KOPT-K1 (cell line): ENCODE results near the gene DMD.
"Not testable (repeated sequence)": the region's sequence is repeated elsewhere in the genome, so short reads cannot be mapped to it uniquely, and the experiment has no call there.

ENCODE experiments used
- H3K27ac ChIP-seq: fragments of 200-600 bp; sonication (generic); 2 replicates; pipeline ENCODE4 v1.5.1; 2016; ENCODE audit warnings: antibody characterized with exemption, mild to moderate bottlenecking, low read depth, low read length; ENCODE audit not compliant: poor library complexity, severe bottlenecking
- H3K36me3 ChIP-seq: fragments of 200-600 bp; sonication (generic); 2 replicates; pipeline ENCODE4 v1.5.1; 2017; ENCODE audit warnings: antibody characterized with exemption, mild to moderate bottlenecking, low read length, moderate library complexity; ENCODE audit not compliant: insufficient read depth
- H3K9me3 ChIP-seq: fragments of 200-600 bp; sonication (generic); 2 replicates; pipeline ENCODE4 v1.5.1; 2017; ENCODE audit warnings: antibody characterized with exemption, low read length, mild to moderate bottlenecking; ENCODE audit not compliant: insufficient read depth, poor library complexity, severe bottlenecking

The DMD gene

DNA sequence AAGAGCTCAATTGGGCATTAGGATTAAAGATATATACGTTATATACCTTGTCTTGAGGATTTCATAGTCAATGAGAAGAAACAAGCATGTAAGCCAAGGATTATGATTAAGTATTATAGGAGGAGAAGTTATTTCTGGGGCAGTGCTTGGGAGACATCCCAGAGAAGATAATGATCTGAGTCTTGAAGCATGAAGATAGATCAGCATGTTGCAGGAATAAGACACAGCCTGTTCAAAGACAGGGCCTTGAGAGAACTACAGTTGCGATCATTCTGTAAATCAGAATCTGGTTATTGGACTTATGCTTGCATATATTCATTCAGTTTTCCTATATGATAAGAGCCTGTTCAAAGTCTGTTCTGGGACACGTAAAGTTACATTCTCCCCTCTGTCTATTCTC, 1277.3 kb downstream of the DMD start:
- Histone ChIP-seq H3K36me3 (no peaks in the 10 kb centered on the region), H3K9me3 (no peaks in the 10 kb centered on the region), H3K27ac (no peak overlapping the region)

DNA sequence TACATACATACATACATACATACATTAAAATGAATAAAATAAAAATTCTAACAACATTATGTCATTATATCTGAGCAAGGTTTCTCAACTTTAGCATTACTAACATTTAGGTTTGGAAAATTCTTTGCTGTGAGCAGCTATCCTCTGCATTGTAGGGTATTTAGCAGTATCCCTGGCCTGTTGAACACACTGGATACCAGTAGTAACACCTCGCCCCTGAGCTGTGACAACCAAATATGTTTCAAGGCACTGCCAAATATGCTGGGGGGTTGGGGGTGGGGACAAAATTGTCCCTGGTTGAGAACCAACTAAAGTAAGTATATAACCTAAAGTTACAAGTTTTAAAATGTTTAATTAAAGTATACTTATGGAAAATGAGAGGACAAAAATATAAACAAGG, 1278.6 kb downstream of the DMD start:
- Histone ChIP-seq H3K9me3 (no peaks in the 10 kb centered on the region), H3K27ac (no peak overlapping the region), H3K36me3 (no peaks in the 10 kb centered on the region)

DNA sequence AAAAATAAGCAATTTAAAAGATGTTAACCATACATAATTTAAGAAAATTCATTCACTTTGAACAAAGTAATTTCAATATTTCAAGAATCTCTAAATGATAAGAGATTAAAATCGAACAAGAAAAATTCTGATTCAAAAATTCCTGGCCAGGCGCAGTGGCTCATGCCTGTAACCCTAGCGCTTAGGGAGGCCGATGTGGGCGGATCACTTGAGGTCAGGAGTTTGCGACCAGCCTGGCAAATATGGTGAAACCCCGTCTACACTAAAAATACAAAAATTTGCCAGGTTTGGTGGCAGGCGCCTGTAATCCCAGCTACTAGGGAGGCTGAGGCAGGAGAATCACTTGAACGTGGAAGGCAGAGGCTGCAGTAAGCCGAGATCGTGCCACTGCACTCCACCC, 1279.0 kb downstream of the DMD start:
- not testable (repeated sequence) for H3K36me3 ChIP-seq, H3K9me3 ChIP-seq

DNA sequence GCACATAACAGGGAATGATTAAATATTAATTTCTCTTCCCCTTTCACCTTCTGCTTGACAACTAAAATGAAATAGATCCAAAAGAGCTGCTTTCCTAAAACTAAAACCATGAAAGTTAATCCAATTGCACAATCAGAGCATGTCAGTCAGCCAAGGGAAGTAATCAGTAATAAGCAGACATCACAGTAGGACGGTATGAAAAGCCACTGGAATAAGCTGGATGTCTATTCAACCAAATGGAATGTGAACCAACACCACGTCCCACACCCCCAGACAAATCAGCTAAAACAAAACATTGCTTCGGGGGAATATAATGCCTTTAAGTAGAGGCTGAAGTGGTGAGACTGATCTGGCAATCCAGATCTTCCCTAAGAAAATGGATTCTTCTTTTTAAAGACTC, 1280.1 kb downstream of the DMD start:
- H3K27ac ChIP-seq = no peak overlapping the region

More for the DNA sequence above, 1279.0 kb downstream of the DMD start:
- H3K27ac ChIP-seq = not testable (repeated sequence)

DNA sequence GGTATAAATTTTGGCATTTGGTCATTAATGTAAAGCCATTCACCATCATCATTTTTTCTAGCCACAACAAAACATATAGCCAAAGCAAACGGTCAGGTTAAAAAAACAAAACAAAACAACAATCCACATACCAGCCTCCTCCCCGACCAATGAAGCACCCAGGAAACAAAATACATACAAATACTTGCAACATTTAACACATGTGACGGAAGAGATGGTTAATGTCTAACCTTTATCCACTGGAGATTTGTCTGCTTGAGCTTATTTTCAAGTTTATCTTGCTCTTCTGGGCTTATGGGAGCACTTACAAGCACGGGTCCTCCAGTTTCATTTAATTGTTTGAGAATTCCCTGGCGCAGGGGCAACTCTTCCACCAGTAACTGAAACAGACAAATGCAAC, 1282.0 kb downstream of the DMD start:
- Histone ChIP-seq H3K36me3 (no peaks in the 10 kb centered on the region), H3K9me3 (no peaks in the 10 kb centered on the region), H3K27ac (no peak overlapping the region)

More for the DNA sequence above, 1280.1 kb downstream of the DMD start:
- Histone ChIP-seq H3K9me3 (no peaks in the 10 kb centered on the region), H3K36me3 (no peaks in the 10 kb centered on the region)

DNA sequence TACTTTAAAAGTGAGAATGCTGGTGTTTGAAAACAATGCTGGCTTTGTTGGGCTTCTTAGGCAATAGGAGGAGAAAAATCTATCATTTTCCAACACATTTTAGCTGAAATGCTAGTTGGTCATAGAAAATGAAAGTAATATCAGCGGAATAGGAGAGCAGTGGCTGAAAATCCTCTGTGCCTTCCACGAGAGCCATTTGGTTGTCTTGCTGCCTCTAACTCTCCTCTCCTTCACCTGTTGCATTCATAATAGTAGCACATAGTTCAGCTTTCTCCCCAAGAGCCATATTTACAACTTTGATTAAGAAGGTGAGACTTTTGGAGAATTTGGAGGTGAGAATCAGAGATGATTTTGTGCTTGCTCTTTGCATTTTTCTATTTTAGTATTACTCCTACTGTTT, 1290.1 kb downstream of the DMD start:
- H3K36me3 ChIP-seq = no peaks in the 10 kb centered on the region
- H3K9me3 ChIP-seq = no peaks in the 10 kb centered on the region
- no peak overlapping the region for H3K27ac ChIP-seq

DNA sequence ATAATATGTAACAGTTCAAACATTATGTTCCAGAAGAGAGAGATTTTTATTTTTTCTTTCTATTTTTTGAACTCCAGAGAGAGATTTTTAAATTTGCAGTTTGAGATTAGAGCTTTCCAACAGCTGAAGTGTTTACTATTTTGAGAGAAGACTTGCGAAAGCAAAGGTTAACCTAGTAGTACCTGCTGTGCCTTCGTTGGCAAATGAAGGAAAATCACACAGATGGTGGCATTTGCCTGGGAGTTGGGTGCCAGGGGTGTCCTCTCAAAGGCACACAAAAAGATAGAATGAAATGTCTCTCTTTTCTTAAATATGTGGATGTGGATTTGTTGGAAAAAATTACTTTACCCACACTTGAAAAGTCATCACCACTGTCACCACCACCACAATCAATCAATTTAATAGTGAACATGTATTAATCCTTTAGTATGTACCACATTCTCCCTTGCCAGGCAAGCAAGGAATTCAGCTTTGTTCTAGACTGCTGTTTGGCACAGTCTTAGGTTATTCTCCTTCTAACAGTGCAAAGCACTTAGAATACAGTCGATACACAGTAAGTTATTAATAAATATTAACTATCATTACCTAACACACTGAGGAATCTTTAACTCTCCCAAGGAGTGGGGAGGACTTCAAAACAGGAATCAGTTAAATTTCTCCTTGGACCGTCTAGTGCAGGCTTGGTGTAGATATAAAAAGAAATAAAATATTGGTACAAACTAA, 1301.3 kb downstream of the DMD start:
- Histone ChIP-seq H3K27ac (no peak overlapping the region), H3K9me3 (no peaks in the 10 kb centered on the region), H3K36me3 (no peaks in the 10 kb centered on the region)

DNA sequence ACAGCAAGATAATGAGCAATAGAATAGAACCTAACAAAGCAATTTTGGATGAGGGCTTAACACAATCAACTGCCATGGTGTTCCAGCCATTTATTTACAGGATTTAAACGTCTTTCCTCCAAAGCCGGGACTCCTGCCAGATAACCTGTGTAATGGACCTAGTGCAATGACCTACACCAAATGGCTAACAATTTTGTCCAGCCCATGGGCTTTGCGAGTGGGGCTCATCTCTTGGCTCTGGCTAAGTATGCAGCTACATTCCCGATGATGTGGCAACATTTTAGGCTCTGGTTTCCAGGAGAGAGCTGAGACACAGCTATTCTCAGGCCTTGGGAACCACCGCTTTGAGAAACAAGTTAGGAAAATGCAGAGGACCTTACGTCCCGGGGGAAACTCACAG, 1317.2 kb downstream of the DMD start:
- no peaks in the 10 kb centered on the region for H3K36me3 ChIP-seq
- H3K27ac ChIP-seq = no peak overlapping the region
- H3K9me3 ChIP-seq = no peaks in the 10 kb centered on the region

DNA sequence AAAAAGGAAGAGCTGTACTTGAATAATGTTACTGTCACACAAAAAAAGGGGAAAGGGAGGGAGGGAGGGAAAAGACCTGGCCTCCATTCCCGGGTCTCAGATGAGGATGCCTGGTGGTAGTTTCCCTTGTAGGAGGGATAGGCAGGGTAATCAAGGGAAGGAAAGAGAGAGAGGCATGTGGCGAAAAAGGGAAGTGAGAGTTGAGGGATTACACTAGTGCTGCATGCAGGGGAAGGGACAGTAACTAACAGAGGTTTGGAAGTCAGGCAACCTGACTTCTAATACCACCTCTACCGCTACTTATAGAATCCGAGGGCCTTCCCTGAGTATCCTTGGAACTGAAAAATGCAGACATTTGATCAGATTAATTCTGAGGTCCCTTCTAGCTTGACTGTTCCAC, 1317.8 kb downstream of the DMD start:
- Histone ChIP-seq H3K27ac (no peak overlapping the region), H3K9me3 (no peaks in the 10 kb centered on the region), H3K36me3 (no peaks in the 10 kb centered on the region)

DNA sequence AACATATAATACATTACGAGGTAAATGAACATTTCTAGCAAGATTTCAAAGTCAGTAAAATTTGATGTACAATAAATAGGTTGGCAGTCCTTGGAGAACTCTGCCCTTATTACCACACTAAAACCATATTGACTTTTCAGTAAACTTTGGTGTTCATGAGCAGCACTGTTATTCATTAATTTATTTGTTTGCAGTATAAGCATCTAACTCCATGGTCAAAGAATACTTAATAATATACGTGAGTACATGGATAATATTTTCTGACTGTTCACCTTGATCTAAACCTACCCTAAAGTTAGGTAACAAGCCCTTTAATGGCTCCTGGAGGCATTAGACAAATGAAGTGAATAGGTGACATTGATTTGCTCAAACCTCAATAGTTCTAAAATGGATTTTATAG, 1322.3 kb downstream of the DMD start:
- H3K27ac ChIP-seq = no peak overlapping the region
- H3K9me3 ChIP-seq = no peaks in the 10 kb centered on the region
- no peaks in the 10 kb centered on the region for H3K36me3 ChIP-seq

DNA sequence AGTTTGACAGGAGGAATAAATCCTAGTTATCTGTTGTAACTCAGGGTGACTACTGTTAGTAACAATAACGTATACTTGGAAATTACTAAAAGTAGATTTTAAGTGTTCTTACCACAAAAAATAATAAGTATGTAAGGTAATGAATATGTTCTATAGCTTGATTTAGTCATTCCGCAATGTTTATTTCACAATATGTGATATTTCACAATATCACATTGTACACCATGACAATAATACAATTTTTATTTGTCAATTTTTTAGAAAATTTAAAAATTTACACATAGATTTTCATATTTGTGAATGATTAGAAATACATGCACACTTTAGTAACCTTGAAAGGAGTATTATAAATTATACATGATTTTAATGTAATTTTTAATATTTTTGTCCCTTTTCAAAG, 1326.8 kb downstream of the DMD start:
- H3K27ac ChIP-seq = no peak overlapping the region
- H3K9me3 ChIP-seq = no peaks in the 10 kb centered on the region
- H3K36me3 ChIP-seq = no peaks in the 10 kb centered on the region

DNA sequence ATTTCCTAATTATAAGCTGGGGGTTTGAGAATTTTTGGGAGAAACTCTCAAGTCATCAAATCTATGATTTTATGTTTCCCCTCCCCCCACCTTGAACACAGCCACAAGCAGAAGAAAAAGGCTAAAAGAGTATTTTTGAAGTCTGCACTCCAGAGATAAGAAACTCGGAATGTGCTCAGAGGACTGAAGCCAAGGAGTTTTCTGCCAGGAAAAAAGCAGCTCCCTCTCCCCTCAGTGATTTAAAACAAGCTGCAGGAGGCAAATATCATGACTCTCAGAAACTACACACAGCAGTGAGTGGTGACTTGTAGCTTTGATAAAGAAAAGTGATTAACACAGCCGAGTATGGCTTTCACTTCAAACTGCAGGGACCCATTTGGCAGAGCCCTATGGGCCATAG, 1339.3 kb downstream of the DMD start:
- H3K9me3 ChIP-seq = no peaks in the 10 kb centered on the region
- H3K36me3 ChIP-seq = no peaks in the 10 kb centered on the region
- H3K27ac ChIP-seq = no peak overlapping the region

DNA sequence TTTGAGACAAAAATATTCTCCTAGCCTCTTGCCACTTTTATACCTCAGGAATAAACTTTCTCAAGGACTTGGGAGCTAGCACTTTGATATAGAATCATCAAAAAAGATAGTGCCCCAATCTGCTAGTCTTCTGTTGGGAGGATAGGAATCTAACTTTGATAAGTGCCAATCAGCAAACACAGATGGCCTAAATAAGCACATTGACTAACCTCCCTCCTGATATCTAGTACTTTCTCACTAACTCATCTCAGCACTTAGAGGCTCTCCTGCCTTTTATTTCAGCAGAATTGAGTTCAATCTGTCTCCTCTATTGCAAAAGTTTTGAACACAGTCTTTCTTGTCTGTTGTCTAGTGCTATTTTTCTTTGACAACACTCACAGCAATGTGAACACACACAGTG, 1341.1 kb downstream of the DMD start:
- Histone ChIP-seq H3K9me3 (no peaks in the 10 kb centered on the region), H3K27ac (no peak overlapping the region), H3K36me3 (no peaks in the 10 kb centered on the region)

DNA sequence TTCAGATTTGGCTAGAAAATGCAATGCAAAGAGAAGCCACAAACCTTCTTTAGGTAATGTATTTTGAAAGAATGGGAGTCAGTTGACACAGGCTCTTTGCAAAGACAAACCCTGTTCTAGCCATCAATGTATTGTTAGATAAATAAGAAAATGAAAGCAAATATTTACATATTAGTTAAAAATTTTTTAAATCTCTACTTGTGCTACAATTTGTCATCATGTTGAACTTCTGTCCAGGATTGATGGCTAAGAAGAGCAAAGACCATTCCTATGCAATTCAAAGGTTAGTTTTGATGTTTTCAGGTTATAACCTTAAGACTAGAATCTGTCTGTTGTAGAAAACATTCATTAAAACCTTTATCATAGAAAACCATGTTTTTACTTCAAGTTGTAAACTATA, 1350.7 kb downstream of the DMD start:
- Histone ChIP-seq H3K36me3 (no peaks in the 10 kb centered on the region), H3K9me3 (no peaks in the 10 kb centered on the region), H3K27ac (no peak overlapping the region)

DNA sequence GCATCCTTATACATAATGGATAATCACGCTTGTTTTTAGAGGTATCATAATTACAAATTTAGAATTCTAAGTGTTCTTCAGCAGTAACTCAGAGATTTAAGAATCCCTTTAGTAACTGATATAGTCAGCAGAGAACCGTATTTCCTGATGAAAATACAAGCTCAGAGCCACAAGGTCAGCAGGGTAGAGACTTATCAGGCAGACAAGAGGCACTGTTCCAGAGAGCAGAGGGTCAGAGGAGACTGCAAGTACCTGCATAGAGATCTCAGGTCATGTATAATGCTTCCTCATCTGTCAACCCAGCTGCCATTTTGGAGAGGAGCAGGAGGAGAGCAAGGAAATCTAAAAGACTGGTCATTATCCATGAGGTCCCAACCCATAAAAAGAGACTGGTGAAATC, 1352.4 kb downstream of the DMD start:
- H3K9me3 ChIP-seq = no peaks in the 10 kb centered on the region
- no peak overlapping the region for H3K27ac ChIP-seq
- H3K36me3 ChIP-seq = no peaks in the 10 kb centered on the region

DNA sequence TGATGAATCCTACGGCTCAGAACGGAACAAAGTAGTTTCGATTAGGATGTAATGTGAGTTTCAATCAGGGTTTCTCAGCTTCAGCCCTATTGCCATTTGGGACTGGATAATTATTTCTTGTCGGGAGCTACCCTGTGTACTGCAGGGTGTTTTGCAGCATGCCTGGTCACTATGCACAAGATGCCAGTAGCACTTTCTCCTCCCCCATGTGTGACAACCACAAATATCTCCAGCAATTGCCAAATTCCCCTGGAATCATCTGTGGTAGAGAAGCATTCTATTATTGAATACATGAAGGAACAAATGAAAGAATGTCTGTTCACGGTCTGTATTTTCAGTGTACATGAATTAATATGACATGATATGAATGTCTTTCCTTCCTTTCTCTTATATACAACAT, 1356.6 kb downstream of the DMD start:
- Histone ChIP-seq H3K36me3 (no peaks in the 10 kb centered on the region), H3K27ac (no peak overlapping the region)

More for the DNA sequence above, 1356.6 kb downstream of the DMD start:
- H3K9me3 ChIP-seq = no peaks in the 10 kb centered on the region
